ENCODE results near the gene NCAM2.

NCAM2 gene

DNA sequence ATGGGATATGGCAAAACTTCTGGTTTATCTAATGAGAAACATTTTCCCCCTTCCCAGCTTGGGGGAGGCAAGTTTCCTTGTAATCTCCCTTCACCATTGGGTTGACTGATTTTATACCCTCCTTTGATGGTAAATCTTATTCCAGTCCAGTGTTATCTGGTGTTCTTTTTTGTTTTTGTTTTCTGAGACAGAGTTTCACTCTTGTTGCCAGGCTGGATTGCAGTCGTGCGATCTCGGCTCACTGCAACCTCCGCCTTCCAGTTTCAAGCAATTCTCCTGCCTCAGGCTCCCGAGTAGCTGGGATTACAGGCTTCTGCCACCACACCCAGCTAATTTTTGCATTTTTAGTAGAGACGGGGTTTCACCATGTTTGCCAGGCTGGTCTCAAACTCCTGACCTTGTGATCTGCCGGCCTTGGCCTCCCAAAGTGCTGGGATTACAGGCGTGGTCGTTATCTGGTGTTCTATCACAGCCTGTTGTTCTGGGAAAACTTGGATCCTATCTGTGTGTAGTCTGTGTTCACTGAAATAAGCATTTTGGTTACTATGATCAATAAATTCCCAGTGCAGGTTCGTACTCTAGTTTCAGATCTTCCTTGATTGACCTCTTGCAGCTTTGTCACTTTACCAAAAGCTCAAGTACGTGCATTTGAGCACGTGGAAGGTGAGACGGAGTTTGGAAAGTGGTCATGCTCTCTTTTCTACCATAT is 281.1 kb downstream of the NCAM2 start:
- H3K4me3 ChIP-seq (ENCODE audit: insufficient read depth, low read depth, low read length): no peak overlapping the region
- no peaks in the 10 kb centered on the region for H3K9me3 ChIP-seq (ENCODE audit: control insufficient read depth, low read length)
- H3K36me3 ChIP-seq (ENCODE audit: control insufficient read depth, insufficient read depth, low read length): no peaks in the 10 kb centered on the region
- no peaks in the 10 kb centered on the region for H3K4me1 ChIP-seq (ENCODE audit: control insufficient read depth, insufficient read depth, low read length)
- 90 to 92% methylated on average over 11 to 13 of the region's 13 CpGs for WGBS, 2 experiments
- no peaks in the 10 kb centered on the region for H3K27me3 ChIP-seq (ENCODE audit: control insufficient read depth, insufficient read depth, low read length, poor library complexity, severe bottlenecking)
- no peak overlapping the region for H3K27ac ChIP-seq (ENCODE audit: insufficient read depth, low read depth, low read length, poor library complexity, severe bottlenecking)

DNA sequence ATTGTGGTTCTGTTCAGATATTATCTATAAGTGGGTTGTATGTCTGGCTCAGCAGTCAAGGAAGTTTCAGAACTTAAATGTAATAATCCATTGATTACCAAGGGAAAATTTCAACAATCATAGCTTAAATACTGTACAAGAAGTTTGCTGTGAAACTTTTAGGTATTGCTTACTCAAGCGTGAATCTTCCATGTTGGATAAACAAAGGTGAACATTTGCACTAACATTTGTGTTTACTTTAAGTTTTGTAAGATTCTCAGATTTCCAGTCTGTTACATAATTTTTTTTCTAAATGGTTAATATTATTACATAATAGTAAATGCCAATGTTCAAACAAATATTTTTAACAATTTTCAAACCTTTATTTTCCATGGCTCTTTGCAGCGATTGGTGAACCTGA is 285.6 kb downstream of the NCAM2 start:
- Histone ChIP-seq H3K27ac (ENCODE audit: insufficient read depth, low read depth, low read length, poor library complexity, severe bottlenecking) (no peak overlapping the region), H3K36me3 (ENCODE audit: control insufficient read depth, insufficient read depth, low read length) (no peaks in the 10 kb centered on the region), H3K27me3 (ENCODE audit: control insufficient read depth, insufficient read depth, low read length, poor library complexity, severe bottlenecking) (no peaks in the 10 kb centered on the region), H3K4me1 (ENCODE audit: control insufficient read depth, insufficient read depth, low read length) (no peaks in the 10 kb centered on the region), H3K9me3 (ENCODE audit: control insufficient read depth, low read length) (no peaks in the 10 kb centered on the region), H3K4me3 (ENCODE audit: insufficient read depth, low read depth, low read length) (no peak overlapping the region)
- 100% methylated on average over 1 to 2 of the region's 2 CpGs for WGBS, 2 experiments

GRCh38 chr21:21286170-21286798 is 288.1 kb downstream of the NCAM2 start:
- Histone ChIP-seq H3K4me3 (ENCODE audit: insufficient read depth, low read depth, low read length) (no peak overlapping the region), H3K27ac (ENCODE audit: insufficient read depth, low read depth, low read length, poor library complexity, severe bottlenecking) (no peak overlapping the region), H3K4me1 (ENCODE audit: control insufficient read depth, insufficient read depth, low read length) (no peaks in the 10 kb centered on the region), H3K36me3 (ENCODE audit: control insufficient read depth, insufficient read depth, low read length) (no peaks in the 10 kb centered on the region), H3K9me3 (ENCODE audit: control insufficient read depth, low read length) (no peaks in the 10 kb centered on the region), H3K27me3 (ENCODE audit: control insufficient read depth, insufficient read depth, low read length, poor library complexity, severe bottlenecking) (no peaks in the 10 kb centered on the region)
- WGBS, 2 experiments: 86 to 90% methylated on average over 2 to 3 of the region's 4 CpGs

- no peak overlapping the region for H3K27ac ChIP-seq (ENCODE audit: insufficient read depth, low read depth, low read length, poor library complexity, severe bottlenecking)
- no peaks in the 10 kb centered on the region for H3K9me3 ChIP-seq (ENCODE audit: control insufficient read depth, low read length)
- H3K27me3 ChIP-seq (ENCODE audit: control insufficient read depth, insufficient read depth, low read length, poor library complexity, severe bottlenecking): no peaks in the 10 kb centered on the region
- WGBS, 2 experiments: 93 to 99% methylated on average over 3 of the region's 4 CpGs
- no peak overlapping the region for H3K4me3 ChIP-seq (ENCODE audit: insufficient read depth, low read depth, low read length)
- no peaks in the 10 kb centered on the region for H3K4me1 ChIP-seq (ENCODE audit: control insufficient read depth, insufficient read depth, low read length)
- H3K36me3 ChIP-seq (ENCODE audit: control insufficient read depth, insufficient read depth, low read length): no peaks in the 10 kb centered on the region
Measured at GRCh38 chr21:21290751-21291150, 292.5 kb downstream of the NCAM2 start.

- Histone ChIP-seq H3K27ac (ENCODE audit: insufficient read depth, low read depth, low read length, poor library complexity, severe bottlenecking) (no peak overlapping the region), H3K27me3 (ENCODE audit: control insufficient read depth, insufficient read depth, low read length, poor library complexity, severe bottlenecking) (no peaks in the 10 kb centered on the region), H3K4me3 (ENCODE audit: insufficient read depth, low read depth, low read length) (no peak overlapping the region), H3K4me1 (ENCODE audit: control insufficient read depth, insufficient read depth, low read length) (no peaks in the 10 kb centered on the region), H3K36me3 (ENCODE audit: control insufficient read depth, insufficient read depth, low read length) (no peaks in the 10 kb centered on the region), H3K9me3 (ENCODE audit: control insufficient read depth, low read length) (no peaks in the 10 kb centered on the region)
- WGBS, 2 experiments: 95 to 100% methylated on average over 1 to 3 of the region's 3 CpGs
Measured at GRCh38 chr21:21291883-21292569, 293.8 kb downstream of the NCAM2 start.

DNA sequence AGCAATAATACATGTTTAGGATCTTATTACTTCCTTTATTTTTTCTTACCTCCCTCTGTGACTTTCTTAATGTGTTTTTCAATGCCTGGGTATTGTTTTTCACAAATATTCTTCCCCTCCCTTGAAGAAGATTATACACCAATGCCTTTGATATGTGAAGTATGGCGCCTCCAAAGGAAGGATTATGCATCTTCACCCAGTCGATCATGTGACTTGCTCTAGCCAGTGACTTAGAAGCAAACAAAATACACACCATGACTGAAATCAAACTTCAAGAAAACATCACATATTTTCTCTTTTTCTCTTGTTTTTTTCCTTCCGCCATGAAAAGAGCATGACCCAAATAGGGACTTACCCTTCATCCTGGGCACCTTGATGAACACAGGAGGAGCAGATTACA is 297.1 kb downstream of the NCAM2 start:
- 92 to 93% methylated on average over 3 of the region's 3 CpGs for WGBS, 2 experiments
- no peak overlapping the region for H3K27ac ChIP-seq (ENCODE audit: insufficient read depth, low read depth, low read length, poor library complexity, severe bottlenecking)
- no peaks in the 10 kb centered on the region for H3K36me3 ChIP-seq (ENCODE audit: control insufficient read depth, insufficient read depth, low read length)
- no peaks in the 10 kb centered on the region for H3K27me3 ChIP-seq (ENCODE audit: control insufficient read depth, insufficient read depth, low read length, poor library complexity, severe bottlenecking)
- H3K4me1 ChIP-seq (ENCODE audit: control insufficient read depth, insufficient read depth, low read length): no peaks in the 10 kb centered on the region
- no peaks in the 10 kb centered on the region for H3K9me3 ChIP-seq (ENCODE audit: control insufficient read depth, low read length)
- no peak overlapping the region for H3K4me3 ChIP-seq (ENCODE audit: insufficient read depth, low read depth, low read length)

GRCh38 chr21:21297211-21297610 is 299.0 kb downstream of the NCAM2 start:
- H3K36me3 ChIP-seq (ENCODE audit: control insufficient read depth, insufficient read depth, low read length): no peaks in the 10 kb centered on the region
- no peak overlapping the region for H3K27ac ChIP-seq (ENCODE audit: insufficient read depth, low read depth, low read length, poor library complexity, severe bottlenecking)
- 89 to 100% methylated on average over 1 of the region's 2 CpGs for WGBS, 2 experiments
- no peaks in the 10 kb centered on the region for H3K27me3 ChIP-seq (ENCODE audit: control insufficient read depth, insufficient read depth, low read length, poor library complexity, severe bottlenecking)
- H3K4me1 ChIP-seq (ENCODE audit: control insufficient read depth, insufficient read depth, low read length): no peaks in the 10 kb centered on the region
- no peak overlapping the region for H3K4me3 ChIP-seq (ENCODE audit: insufficient read depth, low read depth, low read length)
- no peaks in the 10 kb centered on the region for H3K9me3 ChIP-seq (ENCODE audit: control insufficient read depth, low read length)

- H3K4me3 ChIP-seq (ENCODE audit: insufficient read depth, low read depth, low read length): no peak overlapping the region
Measured at GRCh38 chr21:21301013-21301412, 302.8 kb downstream of the NCAM2 start.

GRCh38 chr21:21309510-21309909 is 311.3 kb downstream of the NCAM2 start:
- no peaks in the 10 kb centered on the region for H3K36me3 ChIP-seq (ENCODE audit: control insufficient read depth, insufficient read depth, low read length)
- H3K27ac ChIP-seq (ENCODE audit: insufficient read depth, low read depth, low read length, poor library complexity, severe bottlenecking): no peak overlapping the region
- H3K4me3 ChIP-seq (ENCODE audit: insufficient read depth, low read depth, low read length): no peak overlapping the region
- no peaks in the 10 kb centered on the region for H3K9me3 ChIP-seq (ENCODE audit: control insufficient read depth, low read length)
- no peaks in the 10 kb centered on the region for H3K27me3 ChIP-seq (ENCODE audit: control insufficient read depth, insufficient read depth, low read length, poor library complexity, severe bottlenecking)
- H3K4me1 ChIP-seq (ENCODE audit: control insufficient read depth, insufficient read depth, low read length): no peaks in the 10 kb centered on the region
- WGBS, 2 experiments: 89 to 97% methylated on average over 1 of the region's 1 CpG

More at GRCh38 chr21:21301013-21301412, 302.8 kb downstream of the NCAM2 start:
- Histone ChIP-seq H3K36me3 (ENCODE audit: control insufficient read depth, insufficient read depth, low read length) (no peaks in the 10 kb centered on the region), H3K27ac (ENCODE audit: insufficient read depth, low read depth, low read length, poor library complexity, severe bottlenecking) (no peak overlapping the region), H3K4me1 (ENCODE audit: control insufficient read depth, insufficient read depth, low read length) (no peaks in the 10 kb centered on the region), H3K27me3 (ENCODE audit: control insufficient read depth, insufficient read depth, low read length, poor library complexity, severe bottlenecking) (no peaks in the 10 kb centered on the region), H3K9me3 (ENCODE audit: control insufficient read depth, low read length) (no peaks in the 10 kb centered on the region)
- WGBS, 2 experiments: 93 to 97% methylated on average over 2 of the region's 2 CpGs

DNA sequence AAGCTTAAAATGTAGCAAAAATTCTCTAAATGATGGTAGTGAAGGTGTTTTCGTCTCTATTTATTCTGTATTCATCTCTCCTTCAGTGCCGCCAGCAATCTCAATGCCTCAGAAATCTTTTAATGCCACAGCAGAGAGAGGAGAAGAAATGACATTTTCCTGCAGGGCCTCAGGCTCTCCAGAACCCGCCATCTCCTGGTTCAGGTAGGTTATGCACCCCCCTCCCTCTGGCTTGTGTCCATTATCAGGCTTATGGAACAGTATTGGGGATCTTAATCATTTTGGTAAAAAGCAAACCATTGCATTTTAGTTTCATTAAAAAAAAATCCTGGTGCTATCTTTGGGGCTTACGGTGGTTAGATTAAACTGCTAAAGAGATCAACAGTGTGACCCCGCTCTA is 326.1 kb downstream of the NCAM2 start:
- WGBS, 2 experiments: 91 to 93% methylated on average over 4 to 5 of the region's 5 CpGs
- no peaks in the 10 kb centered on the region for H3K27me3 ChIP-seq (ENCODE audit: control insufficient read depth, insufficient read depth, low read length, poor library complexity, severe bottlenecking)
- no peaks in the 10 kb centered on the region for H3K4me1 ChIP-seq (ENCODE audit: control insufficient read depth, insufficient read depth, low read length)
- no peak overlapping the region for H3K27ac ChIP-seq (ENCODE audit: insufficient read depth, low read depth, low read length, poor library complexity, severe bottlenecking)
- no peaks in the 10 kb centered on the region for H3K9me3 ChIP-seq (ENCODE audit: control insufficient read depth, low read length)
- H3K36me3 ChIP-seq (ENCODE audit: control insufficient read depth, insufficient read depth, low read length): no peaks in the 10 kb centered on the region
- no peak overlapping the region for H3K4me3 ChIP-seq (ENCODE audit: insufficient read depth, low read depth, low read length)
